ENCODE data around the gene SLC45A1.
"Not testable (repeated sequence)": the region's sequence is repeated elsewhere in the genome, so short reads cannot be mapped to it uniquely, and the experiment has no call there.

The SLC45A1 gene

GRCh38 chr1:8276932-8277331 lies 41.0 kb upstream of the SLC45A1 start:
- Histone ChIP-seq H3K79me2 (no peaks in the 10 kb centered on the region), H3K36me3 (ENCODE audit: control insufficient read depth, insufficient read depth, low read length) (no peaks in the 10 kb centered on the region), H2AFZ (no peak overlapping the region), H3K9me3 (ENCODE audit: control insufficient read depth, low read length) (no peaks in the 10 kb centered on the region), H3K27ac (no peak overlapping the region), H3K4me2 (ENCODE audit: low read length) (no peak overlapping the region), H3K27me3 (ENCODE audit: control insufficient read depth, insufficient read depth, low read length) (no peaks in the 10 kb centered on the region), H3K4me1 (no peaks in the 10 kb centered on the region), H3K9ac (no peak overlapping the region), H3K4me3 (ENCODE audit: low read depth, low read length) (no peak overlapping the region)
- no peak for TF ChIP-seq CTCF (IDR thresholded peaks at IDR 0.05)

- H2AFZ ChIP-seq = not testable (repeated sequence)
Observed at GRCh38 chr1:8278677-8279076, 39.2 kb upstream of the SLC45A1 start.

GRCh38 chr1:8281843-8282509 lies 35.9 kb upstream of the SLC45A1 start:
- H3K79me2 ChIP-seq = no peaks in the 10 kb centered on the region
- H3K9ac ChIP-seq = no peak overlapping the region
- H2AFZ ChIP-seq = no peak overlapping the region
- H3K27me3 ChIP-seq (ENCODE audit: control insufficient read depth, insufficient read depth, low read length) = no peaks in the 10 kb centered on the region
- H3K36me3 ChIP-seq (ENCODE audit: control insufficient read depth, insufficient read depth, low read length) = no peaks in the 10 kb centered on the region
- H3K27ac ChIP-seq = no peak overlapping the region
- H3K4me2 ChIP-seq (ENCODE audit: low read length) = no peak overlapping the region
- TF ChIP-seq CTCF (IDR thresholded peaks at IDR 0.05) = no peak
- H3K9me3 ChIP-seq (ENCODE audit: control insufficient read depth, low read length) = no peaks in the 10 kb centered on the region
- H3K4me3 ChIP-seq (ENCODE audit: low read depth, low read length) = no peak overlapping the region
- H3K4me1 ChIP-seq = no peaks in the 10 kb centered on the region

More at GRCh38 chr1:8278677-8279076, 39.2 kb upstream of the SLC45A1 start:
- not testable (repeated sequence) for H3K9ac ChIP-seq; H3K27me3 ChIP-seq (ENCODE audit: control insufficient read depth, insufficient read depth, low read length); H3K4me2 ChIP-seq (ENCODE audit: low read length); H3K36me3 ChIP-seq (ENCODE audit: control insufficient read depth, insufficient read depth, low read length); H3K9me3 ChIP-seq (ENCODE audit: control insufficient read depth, low read length); H3K4me1 ChIP-seq; H3K79me2 ChIP-seq; H3K4me3 ChIP-seq (ENCODE audit: low read depth, low read length); H3K27ac ChIP-seq

GRCh38 chr1:8283058-8283884 lies 34.6 kb upstream of the SLC45A1 start:
- H3K4me3 ChIP-seq (ENCODE audit: low read depth, low read length) = no peak overlapping the region
- no peaks in the 10 kb centered on the region for H3K79me2 ChIP-seq
- H3K27ac ChIP-seq = no peak overlapping the region
- no peak overlapping the region for H2AFZ ChIP-seq
- H3K9ac ChIP-seq = no peak overlapping the region
- no peaks in the 10 kb centered on the region for H3K36me3 ChIP-seq (ENCODE audit: control insufficient read depth, insufficient read depth, low read length)
- TF ChIP-seq CTCF (IDR thresholded peaks at IDR 0.05) = no peak
- H3K4me2 ChIP-seq (ENCODE audit: low read length) = no peak overlapping the region
- H3K9me3 ChIP-seq (ENCODE audit: control insufficient read depth, low read length) = no peaks in the 10 kb centered on the region
- H3K4me1 ChIP-seq = no peaks in the 10 kb centered on the region
- no peaks in the 10 kb centered on the region for H3K27me3 ChIP-seq (ENCODE audit: control insufficient read depth, insufficient read depth, low read length)

GRCh38 chr1:8284127-8284526 lies 33.8 kb upstream of the SLC45A1 start:
- H3K27me3 ChIP-seq (ENCODE audit: control insufficient read depth, insufficient read depth, low read length) = no peaks in the 10 kb centered on the region
- H3K36me3 ChIP-seq (ENCODE audit: control insufficient read depth, insufficient read depth, low read length) = no peaks in the 10 kb centered on the region
- TF ChIP-seq CTCF (IDR thresholded peaks at IDR 0.05) = no peak
- no peaks in the 10 kb centered on the region for H3K9me3 ChIP-seq (ENCODE audit: control insufficient read depth, low read length)
- no peaks in the 10 kb centered on the region for H3K4me1 ChIP-seq
- H2AFZ ChIP-seq = no peak overlapping the region
- no peak overlapping the region for H3K4me3 ChIP-seq (ENCODE audit: low read depth, low read length)
- no peaks in the 10 kb centered on the region for H3K79me2 ChIP-seq
- H3K9ac ChIP-seq = no peak overlapping the region
- H3K27ac ChIP-seq = no peak overlapping the region
- H3K4me2 ChIP-seq (ENCODE audit: low read length) = no peak overlapping the region
